PC-3 (cell line): ENCODE measurements around the gene RPF1. TPM values are rescaled to one million over a fixed set of nuclear protein-coding genes. Genes with fewer than 3 reads are reported as not detected.

ENCODE experiments used
- ATAC-seq: fragments of 200-7000 bp; cut with Tn5 transposase; 2 replicates; pipeline ENCODE4 v1.9.1; 2020; ENCODE audit warnings: mild to moderate bottlenecking, moderate library complexity
- BruUV-seq: library from RNA; stranded (reverse); fragments of 400-500 nt; replicated peaks from 2 replicates; lab custom pipeline; 2021; lab: Mats Ljungman, UMichigan
- CTCF ChIA-PET: fragments of 300-600 bp; sonication (Branson Sonifier 250); formaldehyde crosslinking; loops from one replicate; lab custom pipeline; 2022; ENCODE audit warnings: antibody characterized with exemption; lab: Charles Lee
- POLR2A ChIA-PET: fragments of 300-600 bp; sonication (Branson Sonifier 250); formaldehyde crosslinking; loops from one replicate; lab custom pipeline; 2022; ENCODE audit warnings: antibody characterized with exemption; ENCODE audit not compliant: unreplicated experiment; lab: Charles Lee
- DNase-seq: peaks from one replicate; pipeline ENCODE4 v3.0.0-alpha.2; 2015
- H2AFZ ChIP-seq: fragments of 300-600 bp; sonication (generic); 2 replicates; pipeline ENCODE4 v1.6.0; 2016; ENCODE audit warnings: antibody characterized with exemption, low read length
- H3F3A ChIP-seq: fragments of 300-600 bp; sonication (generic); one replicate; pipeline ENCODE4 v1.6.0; 2017; ENCODE audit warnings: antibody characterized with exemption, low read length, control low read depth, mild to moderate bottlenecking; ENCODE audit not compliant: unreplicated experiment
- H3K27ac ChIP-seq: fragments of 300-600 bp; sonication (generic); 2 replicates; pipeline ENCODE4 v1.5.1; 2016; ENCODE audit warnings: mild to moderate bottlenecking, low read length
- H3K27me3 ChIP-seq: fragments of 300-600 bp; sonication (generic); 2 replicates; pipeline ENCODE4 v1.6.1; 2016; ENCODE audit warnings: low read length, mixed read lengths
- H3K36me3 ChIP-seq: fragments of 300-600 bp; sonication (generic); 2 replicates; pipeline ENCODE4 v1.6.1; 2016; ENCODE audit warnings: low read depth, mixed run types, low read length, mixed read lengths
- H3K4me1 ChIP-seq: fragments of 300-600 bp; sonication (generic); 2 replicates; pipeline ENCODE4 v1.5.1; 2016; ENCODE audit warnings: low read length; ENCODE audit not compliant: insufficient read depth
- H3K4me2 ChIP-seq: fragments of 300-600 bp; sonication (generic); 2 replicates; pipeline ENCODE4 v1.6.0; 2016; ENCODE audit warnings: low read length
- H3K4me3 ChIP-seq: fragments of 300-600 bp; sonication (generic); 2 replicates; pipeline ENCODE4 v1.5.1; 2016; ENCODE audit warnings: mild to moderate bottlenecking, low read length, mixed read lengths
- H3K79me2 ChIP-seq: fragments of 300-600 bp; sonication (generic); 2 replicates; pipeline ENCODE4 v1.6.1; 2017; ENCODE audit warnings: low read length, mixed read lengths
- H3K9ac ChIP-seq: fragments of 300-600 bp; sonication (generic); 2 replicates; pipeline ENCODE4 v1.6.0; 2016; ENCODE audit warnings: mild to moderate bottlenecking, low read length
- H3K9me2 ChIP-seq: fragments of 300-600 bp; sonication (generic); replicated peaks from 2 replicates; pipeline ENCODE4 v1.6.1; 2016; ENCODE audit warnings: mixed run types, low read length, mixed read lengths
- H3K9me3 ChIP-seq: fragments of 300-600 bp; sonication (generic); 2 replicates; pipeline ENCODE4 v1.6.1; 2016; ENCODE audit warnings: low read length, mixed read lengths
- H4K20me1 ChIP-seq: fragments of 300-600 bp; sonication (generic); 2 replicates; pipeline ENCODE4 v1.6.1; 2016; ENCODE audit warnings: low read length, mixed read lengths
- CTCF ChIP-seq: fragments of 300-600 bp; sonication (generic); conservative IDR thresholded peaks from 2 replicates; pipeline ENCODE4 v1.5.1; 2017; ENCODE audit warnings: antibody characterized with exemption, low read depth, mild to moderate bottlenecking, low read length
- EZH2 ChIP-seq: fragments of 300-600 bp; sonication (generic); IDR thresholded peaks from one replicate; pipeline ENCODE4 v1.6.1; 2017; ENCODE audit warnings: antibody characterized with exemption, mild to moderate bottlenecking, low read length; ENCODE audit not compliant: unreplicated experiment
- EZH2phosphoT487 ChIP-seq: fragments of 300-600 bp; sonication (generic); IDR thresholded peaks from 2 replicates; pipeline ENCODE4 v1.6.1; 2018; ENCODE audit warnings: mild to moderate bottlenecking, antibody characterized with exemption, low read length, borderline replicate concordance
- intact Hi-C: fragments of 100-400 bp; cut with micrococcal nuclease; formaldehyde crosslinking; loops from 2 replicates; pipeline ENCODE4 v1.9.0; 2023
- total RNA-seq: library from RNA; depleted of rRNA; stranded (reverse); fragments of >200 nt; gene quantifications from 2 replicates; pipeline ENCODE4 v1.2.3, GENCODE V29; 2014

The RPF1 gene
- total RNA-seq, 1 experiment from 2014 or later = 85.8 TPM

DNA sequence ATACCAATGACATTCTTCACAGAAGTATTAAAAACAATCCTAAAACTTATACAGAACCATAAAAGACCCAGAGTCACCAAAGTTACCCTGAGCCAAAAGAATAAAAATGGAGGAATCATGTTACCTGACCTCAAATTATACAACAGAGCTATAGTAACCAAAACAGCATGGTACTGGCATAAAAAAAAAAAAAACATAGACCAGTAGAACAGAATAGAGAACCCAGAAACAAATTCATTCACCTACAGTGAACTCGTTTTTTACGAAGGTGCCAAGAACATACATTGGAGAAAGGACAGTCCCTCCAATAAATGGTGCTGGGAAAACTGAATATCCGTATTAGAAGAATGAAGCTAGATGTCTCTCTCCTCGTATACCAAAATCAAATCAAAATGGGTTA lies 30.0 kb downstream of the RPF1 start:
- ChIA-PET CTCF (no interaction called here), POLR2A (no interaction called here)
- Histone ChIP-seq H3K27me3 (no peaks in the 10 kb centered on the region), H3K4me2 (no peak overlapping the region), H3K4me1 (peaks cover 11% of the 10 kb centered on the region), H3K9ac (no peak overlapping the region), H3F3A (no peaks in the 10 kb centered on the region), H3K36me3 (0 out of 2 replicates have a peak, but pooled peaks cover 3% of the 10 kb centered on the region), H3K27ac (no peak overlapping the region), H3K9me3 (0 out of 2 replicates have a peak, but pooled peaks cover 4% of the 10 kb centered on the region), H4K20me1 (peaks cover 13% of the 10 kb centered on the region), H3K9me2 (no peaks in the 10 kb centered on the region), H2AFZ (no peak overlapping the region), H3K79me2 (peaks cover 27% of the 10 kb centered on the region), H3K4me3 (no peak overlapping the region)
- no peak for DNase-seq
- no peak for ATAC-seq
- no peak for TF ChIP-seq CTCF
- TF ChIP-seq EZH2phosphoT487 = no peak
- no peak for TF ChIP-seq EZH2
- BruUV-seq = no TSS peak
- intact Hi-C loops = loop anchor here (5.0 to 10.0 kb wide), 3 partner anchors 67 to 426 kb away; no protein-coding TSS in a partner anchor

DNA sequence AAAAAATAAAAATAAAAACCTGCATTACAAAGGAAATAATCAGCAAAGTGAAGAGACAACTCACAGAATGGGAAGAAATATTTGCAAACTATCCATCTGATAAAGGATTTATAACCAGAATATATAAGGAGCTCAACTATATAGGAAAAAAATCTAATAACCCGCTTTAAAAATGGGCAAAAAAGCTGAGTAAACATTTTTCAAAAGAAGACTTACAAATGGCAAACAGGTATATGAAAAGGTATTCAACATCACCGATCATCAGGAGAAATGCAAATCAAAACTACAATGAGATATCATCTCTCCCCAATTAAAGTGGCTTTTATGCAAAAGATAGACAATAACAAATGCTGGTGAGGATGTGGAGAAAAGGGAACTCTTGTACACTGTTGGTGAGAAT lies 31.1 kb downstream of the RPF1 start:
- Histone ChIP-seq H3K27me3 (no peaks in the 10 kb centered on the region), H3K9ac (no peak overlapping the region), H2AFZ (no peak overlapping the region), H3K79me2 (peaks cover 15% of the 10 kb centered on the region), H3K9me3 (0 out of 2 replicates have a peak, but pooled peaks cover 4% of the 10 kb centered on the region), H3K36me3 (0 out of 2 replicates have a peak, but pooled peaks cover 3% of the 10 kb centered on the region), H4K20me1 (peaks cover 2% of the 10 kb centered on the region; the same call in 1 of the 2 replicates), H3K4me3 (no peak overlapping the region), H3K4me2 (no peak overlapping the region), H3K4me1 (peaks cover 7% of the 10 kb centered on the region), H3K9me2 (no peaks in the 10 kb centered on the region), H3K27ac (no peak overlapping the region), H3F3A (no peaks in the 10 kb centered on the region)
- ATAC-seq (no peak), DNase-seq (no peak)
- CTCF ChIA-PET = no interaction called here
- POLR2A ChIA-PET = no interaction called here
- intact Hi-C loops = no loop called here
- no TSS peak for BruUV-seq
- TF ChIP-seq EZH2phosphoT487 = no peak
- no peak for TF ChIP-seq EZH2
- no peak for TF ChIP-seq CTCF

DNA sequence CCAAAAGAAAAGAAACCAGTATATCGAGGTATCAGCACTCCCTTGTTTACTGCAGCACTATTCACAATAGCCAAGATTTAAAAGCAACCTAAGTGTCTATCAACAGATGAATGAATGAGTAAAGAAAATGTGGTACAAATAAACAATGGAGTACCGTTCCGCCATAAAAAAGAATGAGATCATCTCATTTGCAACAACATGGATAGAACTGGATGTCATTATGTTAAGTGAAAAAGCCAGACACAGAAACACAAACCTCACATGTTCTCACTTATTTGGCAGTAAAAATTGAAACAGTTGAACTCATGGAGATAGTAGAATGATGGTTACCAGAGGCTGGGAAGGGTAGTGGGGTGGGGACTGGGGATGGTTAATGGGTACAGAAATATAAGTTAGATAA lies 31.6 kb downstream of the RPF1 start:
- H3K27ac ChIP-seq = no peak overlapping the region
- DNase-seq (no peak), ATAC-seq (no peak)
- peaks cover 7% of the 10 kb centered on the region for H3K4me1 ChIP-seq
- ChIA-PET CTCF (no interaction called here), POLR2A (no interaction called here)
- intact Hi-C loops = no loop called here
- no peak for TF ChIP-seq EZH2phosphoT487
- H2AFZ ChIP-seq = no peak overlapping the region
- H3K36me3 ChIP-seq = 0 out of 2 replicates have a peak, but pooled peaks cover 3% of the 10 kb centered on the region
- no peak overlapping the region for H3K4me2 ChIP-seq
- H3K4me3 ChIP-seq = no peak overlapping the region
- H3K79me2 ChIP-seq = peaks cover 10% of the 10 kb centered on the region
- no peaks in the 10 kb centered on the region for H4K20me1 ChIP-seq
- H3K9ac ChIP-seq = no peak overlapping the region
- no peaks in the 10 kb centered on the region for H3K9me2 ChIP-seq
- 0 out of 2 replicates have a peak, but pooled peaks cover 4% of the 10 kb centered on the region for H3K9me3 ChIP-seq
- H3K27me3 ChIP-seq = no peaks in the 10 kb centered on the region
- no TSS peak for BruUV-seq
- H3F3A ChIP-seq = no peaks in the 10 kb centered on the region
